HTR-8/SVneo (cell line): ENCODE data around the gene TAPT1.

Experiments used
- DNase-seq: peaks from one replicate; pipeline ENCODE4 v3.0.0; 2011; ENCODE audit warnings: low spot score, mixed read lengths; ENCODE audit not compliant: insufficient read length
- FAIRE-seq: peaks from 2 replicates; lab custom pipeline; 2011; peaks lifted over from hg19 to GRCh38; lab: Jason Lieb, UNC

Gene TAPT1

DNA sequence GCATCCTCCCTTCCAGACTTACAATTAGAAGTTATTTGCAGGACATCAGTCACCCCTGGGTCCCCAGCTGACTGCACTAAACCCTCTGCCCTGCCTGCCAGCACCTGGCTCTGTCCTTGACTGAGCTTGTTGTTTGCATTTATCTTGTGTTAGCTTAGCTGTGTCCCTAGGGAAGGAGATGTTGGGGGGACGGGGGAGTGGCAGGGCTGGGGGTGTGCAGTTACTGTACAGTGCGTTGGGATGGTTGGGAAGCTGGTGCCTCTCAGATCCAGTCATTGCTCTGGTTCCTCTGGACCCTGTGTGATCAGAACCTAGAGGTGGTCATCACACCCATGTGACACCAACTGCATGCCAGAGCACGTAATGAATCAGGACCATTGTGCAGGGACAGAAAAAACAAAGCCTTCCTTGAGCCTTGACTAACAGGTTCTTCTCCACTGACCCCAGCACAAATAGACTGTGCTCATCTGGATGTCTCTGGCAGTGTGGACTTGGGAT lies 109.7 kb downstream of the TAPT1 start:
- no peak for FAIRE-seq
- DNase-seq, result no peak

DNA sequence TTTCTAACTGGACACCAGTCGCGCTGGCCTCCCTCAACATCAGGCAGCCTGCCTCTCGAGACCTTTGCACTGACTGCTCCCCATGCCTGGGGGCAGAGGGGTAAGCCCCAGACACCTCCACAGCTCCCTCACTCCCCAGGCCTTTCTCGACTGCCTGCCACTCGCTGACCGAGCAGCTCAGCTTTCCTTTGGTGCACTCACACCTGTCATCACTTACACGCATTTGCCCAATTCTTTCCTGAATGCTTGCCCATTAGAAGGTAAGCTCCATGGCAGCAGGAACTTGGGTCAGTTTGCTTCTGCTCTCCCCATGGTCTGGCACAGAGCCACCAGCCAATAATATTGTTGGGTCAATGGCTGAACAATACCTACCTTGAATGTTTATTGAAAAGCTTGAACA lies 110.3 kb downstream of the TAPT1 start:
- FAIRE-seq (no peak), DNase-seq (no peak)

DNA sequence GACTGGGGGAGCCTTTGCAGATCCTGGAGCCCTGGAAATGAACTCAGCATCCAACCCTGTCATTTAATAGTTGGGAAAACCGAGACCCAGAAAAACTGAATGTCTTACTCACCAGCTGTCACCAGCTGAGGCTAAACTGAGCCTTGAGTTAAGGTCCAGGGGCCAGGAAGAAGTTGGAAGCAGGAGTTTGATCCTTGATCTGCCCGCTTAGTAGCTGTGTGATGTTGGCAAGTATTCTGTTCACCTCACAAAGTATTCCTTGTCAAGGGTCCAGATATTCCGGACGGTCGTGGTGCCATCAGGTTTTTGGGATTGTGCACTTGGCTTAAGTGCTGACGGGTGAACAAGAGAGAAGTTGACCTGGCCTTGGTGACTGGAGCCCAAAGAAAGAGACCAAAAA lies 111.7 kb downstream of the TAPT1 start:
- DNase-seq (no peak), FAIRE-seq (no peak)

DNA sequence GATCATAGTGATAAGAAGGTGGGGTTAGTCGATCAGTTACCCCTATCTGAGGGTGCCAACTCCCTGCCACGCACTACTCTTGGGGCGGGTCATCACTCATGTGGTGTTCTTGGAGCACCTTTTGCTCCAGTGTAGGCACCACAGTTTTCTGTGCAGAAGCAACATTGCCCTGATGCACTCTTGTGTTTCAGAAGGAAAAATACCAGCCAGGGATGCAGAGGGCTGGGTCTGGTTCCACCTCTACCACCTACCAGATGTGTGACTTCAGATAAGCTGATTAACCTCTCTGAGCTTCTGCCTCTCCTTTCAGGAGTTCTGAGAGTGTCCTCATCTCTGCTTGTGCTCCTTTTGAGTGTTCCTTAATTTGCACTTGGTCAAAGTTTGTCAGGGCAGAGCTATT lies 112.5 kb downstream of the TAPT1 start:
- DNase-seq (no peak), FAIRE-seq (no peak)

DNA sequence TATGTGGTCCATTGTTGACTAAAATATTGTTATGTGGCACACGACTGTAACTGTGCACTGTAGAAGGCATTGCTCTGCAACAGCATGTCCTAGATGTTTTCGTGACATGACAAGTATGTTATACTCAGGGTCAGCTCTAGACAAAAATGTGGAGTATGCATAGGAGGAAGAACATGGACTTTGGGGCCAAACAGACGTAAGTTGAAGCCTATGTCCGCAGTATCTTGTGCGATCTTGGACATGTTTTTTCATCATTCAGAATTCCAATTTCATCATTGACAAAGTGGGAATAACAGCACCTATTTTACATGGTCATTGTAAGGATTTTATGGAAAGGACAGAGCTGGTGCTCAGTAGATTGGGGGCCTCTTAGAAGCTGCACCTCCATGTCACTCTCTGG lies 114.7 kb downstream of the TAPT1 start:
- FAIRE-seq (no peak), DNase-seq (no peak)

DNA sequence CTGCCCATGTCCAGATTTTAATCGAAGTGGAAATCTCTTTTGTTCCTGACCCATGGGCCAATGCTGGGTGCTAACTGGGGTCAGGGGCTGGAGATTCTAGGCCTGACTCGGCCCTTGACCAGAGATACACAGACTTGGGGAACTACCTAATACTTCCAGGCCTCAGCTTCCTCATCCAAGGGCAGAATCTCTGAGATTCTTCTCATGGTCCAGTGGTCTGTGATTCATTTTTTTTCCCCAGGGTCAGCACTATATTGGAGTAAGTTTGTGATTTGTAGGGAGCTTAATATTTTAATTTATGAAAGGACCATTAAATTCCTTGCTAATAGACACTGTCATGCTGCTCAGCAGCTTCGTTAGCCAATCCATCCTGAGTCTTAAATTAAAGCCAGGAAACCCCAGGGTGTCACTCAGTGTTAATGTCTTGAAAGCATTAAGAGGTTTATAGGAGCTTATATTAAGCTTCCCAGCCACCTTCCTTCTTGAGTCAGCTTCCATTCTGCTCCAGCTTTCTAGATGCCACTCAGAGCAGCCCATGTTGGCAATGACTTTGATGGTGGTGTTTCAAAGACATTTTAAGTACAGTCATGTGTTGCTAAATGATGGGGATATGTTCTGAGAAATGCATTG lies 115.5 kb downstream of the TAPT1 start:
- DNase-seq (no peak), FAIRE-seq (no peak)
